Right lobe of liver (tissue), 6 donors: ENCODE measurements around the gene DENND4C. TPM values are rescaled to one million over a fixed set of nuclear protein-coding genes. Genes with fewer than 3 reads are reported as not detected.

Experiments
- ATAC-seq, 4 donors: fragments of 200-7000 bp; cut with Tn5 transposase; one replicate each; pipeline ENCODE4 v1.9.1; 2020; ENCODE audit warnings: mild to moderate bottlenecking in 4 of 4, moderate library complexity in 4 of 4
- DNase-seq, 3 donors: peaks; one replicate each; pipeline ENCODE4 v3.0.0-alpha.2; 2020
- H3K27ac ChIP-seq, 3 donors: fragments of 200-600 bp; one replicate each; pipeline ENCODE4 v1.8.0; 2022
- H3K27me3 ChIP-seq, 2 donors: fragments of 200-600 bp; one replicate each; pipeline ENCODE4 v1.8.0; 2022
- H3K36me3 ChIP-seq, 4 donors: fragments of 200-600 bp; sonication (generic) in 1 of 4; one replicate each; pipeline versions ENCODE4 v1.5.1 to v1.8.0; 2017 to 2022; ENCODE audit warnings: control low read depth in 1 of 4
- H3K4me1 ChIP-seq, 4 donors: fragments of 200-600 bp; sonication (generic) in 1 of 4; one replicate each; pipeline versions ENCODE4 v1.5.1 to v1.8.0; 2017 to 2022; ENCODE audit warnings: control low read depth in 1 of 4
- H3K4me3 ChIP-seq, 3 donors: fragments of 200-600 bp; one replicate each; pipeline ENCODE4 v1.8.0; 2022
- H3K9me3 ChIP-seq, 4 donors: fragments of 200-600 bp; sonication (generic) in 1 of 4; one replicate each; pipeline versions ENCODE4 v1.5.1 to v1.8.0; 2017 to 2022; ENCODE audit warnings: control low read depth in 1 of 4
- CTCF ChIP-seq, 4 donors: fragments of 200-600 bp in 3 of 4; fragments of 450-650 bp in 1 of 4; IDR thresholded peaks; one replicate each; pipeline versions ENCODE4 v1.5.1 to v1.8.0; 2016 to 2022; ENCODE audit warnings: antibody characterized with exemption in 4 of 4, mild to moderate bottlenecking in 2 of 4
- POLR2A ChIP-seq: fragments of 450-650 bp; IDR thresholded peaks from one replicate; pipeline ENCODE4 v1.6.1; 2017; ENCODE audit warnings: antibody characterized with exemption, mild to moderate bottlenecking
- WGBS: methylation state at CpG from one replicate; pipeline ENCODE4 v1.1.6; 2018; ENCODE audit warnings: low coverage, low lambda C conversion rate; ENCODE audit not compliant: insufficient coverage; ENCODE audit errors: missing lambda C conversion rate; 5-methylcytosine and 5-hydroxymethylcytosine counted together
- intact Hi-C, 2 donors: fragments of 100-400 bp; cut with DNase I; formaldehyde crosslinking; loops; one replicate each; pipeline versions ENCODE4 v1.11.2 to v1.14.1; 2022
- total RNA-seq, 6 experiments: library from RNA; depleted of rRNA in 2 of 6; stranded (reverse); fragments of >200 nt in 2 of 6; fragmentation: NEBNext Ultra II Directional in 3 of 6; extraction: Animal tissue kit (Norgen Biotek cat#: 25700) in 3 of 6; gene quantifications; one replicate each; pipeline versions ENCODE4 v1.1.0 to v1.2.4, GENCODE V29; 2016 to 2023
- donor health status: DM: no; HTN: yes; CAD: no.
- donor health status: DM: no; HTN: no; CAD: no.
- donor health status: DM: no; HTN: no; CAD: no.
- donor health status: DM: no; HTN: yes; CAD: no.
- donor health status: DM: no; HTN: yes; CAD: no.

The DENND4C gene
- total RNA-seq, 6 experiments from 2014 or later: 18.3 to 35.1 (median 21.9) TPM

GRCh38 chr9:19284729-19285128, 54.2 kb downstream of the DENND4C start:
- no peak for TF ChIP-seq CTCF (IDR thresholded peaks at IDR 0.05)
- TF ChIP-seq POLR2A: no peak
- DNase-seq (no peak), ATAC-seq (no peak)
- no peak overlapping the region for H3K27ac ChIP-seq
- intact Hi-C loops: no loop called here
- H3K4me1 ChIP-seq: no peaks in the 10 kb centered on the region
- peaks cover 0 to 8% (median 0%) of the 10 kb centered on the region in 4 donors for H3K36me3 ChIP-seq
- no peaks in the 10 kb centered on the region for H3K27me3 ChIP-seq
- H3K9me3 ChIP-seq: no peaks in the 10 kb centered on the region
- WGBS: 77% methylated on average over 3 of the region's 3 CpGs
- no peak overlapping the region for H3K4me3 ChIP-seq

- TF ChIP-seq POLR2A: no peak
- TF ChIP-seq CTCF (IDR thresholded peaks at IDR 0.05): no peak
- no peak for DNase-seq
- intact Hi-C loops: no loop called here
These were observed 56.2 kb downstream of the DENND4C start for GRCh38 chr9:19286634-19287188.

GRCh38 chr9:19288081-19288480, 57.6 kb downstream of the DENND4C start:
- no peak overlapping the region for H3K27ac ChIP-seq
- 73% methylated on average over 2 of the region's 2 CpGs for WGBS
- no peaks in the 10 kb centered on the region for H3K9me3 ChIP-seq
- ATAC-seq (no peak), DNase-seq (no peak)
- H3K4me1 ChIP-seq: no peaks in the 10 kb centered on the region
- peaks cover 0 to 13% (median 5%) of the 10 kb centered on the region in 4 donors for H3K36me3 ChIP-seq
- no peaks in the 10 kb centered on the region for H3K27me3 ChIP-seq
- H3K4me3 ChIP-seq: no peak overlapping the region
- TF ChIP-seq POLR2A (no peak), CTCF (IDR thresholded peaks at IDR 0.05) (no peak)
- intact Hi-C loops: no loop called here

More at GRCh38 chr9:19286634-19287188, 56.2 kb downstream of the DENND4C start:
- ATAC-seq: peak in 2 of 4 donors; percentile 43 to 45
- no peak overlapping the region for H3K4me3 ChIP-seq
- WGBS: 35% methylated on average over 5 of the region's 5 CpGs
- H3K36me3 ChIP-seq: peaks cover 0 to 13% (median 5%) of the 10 kb centered on the region in 4 donors
- no peaks in the 10 kb centered on the region for H3K9me3 ChIP-seq
- no peaks in the 10 kb centered on the region for H3K27me3 ChIP-seq
- H3K4me1 ChIP-seq: no peaks in the 10 kb centered on the region
- no peak overlapping the region for H3K27ac ChIP-seq

GRCh38 chr9:19290103-19290502, 59.6 kb downstream of the DENND4C start:
- TF ChIP-seq CTCF (IDR thresholded peaks at IDR 0.05) (no peak), POLR2A (no peak)
- no peak for ATAC-seq
- intact Hi-C loops: no loop called here
- DNase-seq: no peak
- Histone ChIP-seq H3K4me1 (no peaks in the 10 kb centered on the region), H3K36me3 (peaks cover 0 to 13% (median 5%) of the 10 kb centered on the region in 4 donors), H3K4me3 (no peak overlapping the region), H3K27me3 (no peaks in the 10 kb centered on the region), H3K9me3 (no peaks in the 10 kb centered on the region), H3K27ac (no peak overlapping the region)

- Histone ChIP-seq H3K27me3 (no peaks in the 10 kb centered on the region), H3K9me3 (no peaks in the 10 kb centered on the region), H3K36me3 (peaks cover 0 to 30% (median 3%) of the 10 kb centered on the region in 4 donors), H3K27ac (no peak overlapping the region), H3K4me3 (no peak overlapping the region), H3K4me1 (no peaks in the 10 kb centered on the region)
- 95% methylated on average over 4 of the region's 4 CpGs for WGBS
- no peak for TF ChIP-seq CTCF (IDR thresholded peaks at IDR 0.05)
- no peak for TF ChIP-seq POLR2A
- ATAC-seq (no peak), DNase-seq (no peak)
- intact Hi-C loops: no loop called here
These were observed 63.7 kb downstream of the DENND4C start for GRCh38 chr9:19294219-19294618.
